OCI-LY7 (cell line): ENCODE measurements around the gene DLGAP1. TPM values are rescaled to one million over a fixed set of nuclear protein-coding genes. Genes with fewer than 3 reads are reported as not detected.
"Not testable (repeated sequence)": the region's sequence is repeated elsewhere in the genome, so short reads cannot be mapped to it uniquely, and the experiment has no call there.

Experiments used
- BruUV-seq: library from RNA; stranded (reverse); fragments of 400-500 nt; replicated peaks from 2 replicates; lab custom pipeline; 2021; lab: Mats Ljungman, UMichigan
- CTCF ChIA-PET: fragments of 300-600 bp; sonication (Branson Sonifier 250); formaldehyde crosslinking; loops from one replicate; lab custom pipeline; 2022; ENCODE audit warnings: antibody characterized with exemption; ENCODE audit not compliant: unreplicated experiment; lab: Charles Lee
- POLR2A ChIA-PET: fragments of 300-600 bp; sonication (Branson Sonifier 250); formaldehyde crosslinking; loops from one replicate; lab custom pipeline; 2022; ENCODE audit warnings: antibody characterized with exemption; lab: Charles Lee
- DNase-seq: peaks from one replicate; pipeline ENCODE4 v3.0.0-alpha.2; 2015; ENCODE audit warnings: low spot score
- H2AFZ ChIP-seq: fragments of 200-600 bp; sonication (generic), shearing (Covaris generic); 2 replicates; pipeline ENCODE4 v1.6.1; 2014; ENCODE audit warnings: mild to moderate bottlenecking, antibody characterized with exemption, low read length, moderate library complexity
- H3K27ac ChIP-seq: fragments of 200-600 bp; sonication (generic); 2 replicates; pipeline ENCODE4 v1.5.1; 2014; ENCODE audit warnings: mixed run types, low read depth, mild to moderate bottlenecking, moderate library complexity, low read length, inconsistent platforms; ENCODE audit not compliant: poor library complexity, severe bottlenecking
- H3K36me3 ChIP-seq: fragments of 200-600 bp; sonication (generic); 2 replicates; pipeline ENCODE4 v1.6.1; 2014; ENCODE audit warnings: mild to moderate bottlenecking, antibody characterized with exemption, low read length, moderate library complexity, mixed read lengths; ENCODE audit not compliant: insufficient read depth
- H3K4me1 ChIP-seq: fragments of 200-600 bp; sonication (generic); 2 replicates; pipeline ENCODE4 v1.5.1; 2014; ENCODE audit warnings: mild to moderate bottlenecking, low read length; ENCODE audit not compliant: insufficient read depth, poor library complexity, severe bottlenecking
- H3K4me2 ChIP-seq: fragments of 200-600 bp; sonication (generic); 2 replicates; pipeline ENCODE4 v1.6.1; 2014; ENCODE audit warnings: mild to moderate bottlenecking, low read length
- H3K4me3 ChIP-seq: fragments of 200-600 bp; sonication (generic); 2 replicates; pipeline ENCODE4 v1.5.1; 2014; ENCODE audit warnings: mild to moderate bottlenecking, low read depth, low read length; ENCODE audit not compliant: poor library complexity, severe bottlenecking
- H3K79me2 ChIP-seq: fragments of 200-600 bp; sonication (generic); 2 replicates; pipeline ENCODE4 v1.6.1; 2016; ENCODE audit warnings: low read depth, mild to moderate bottlenecking, low read length, moderate library complexity, mixed read lengths; ENCODE audit not compliant: insufficient read depth
- H3K9me2 ChIP-seq: fragments of 200-600 bp; sonication (generic); 2 replicates; pipeline ENCODE4 v1.6.1; 2016; ENCODE audit warnings: mild to moderate bottlenecking, low read length, mixed read lengths; ENCODE audit not compliant: insufficient read depth
- H3K9me3 ChIP-seq: fragments of 200-600 bp; sonication (generic); 2 replicates; pipeline ENCODE4 v1.6.1; 2014; ENCODE audit warnings: mild to moderate bottlenecking, mixed run types, low read length, mixed read lengths
- H4K20me1 ChIP-seq: fragments of 200-600 bp; sonication (generic); 2 replicates; pipeline ENCODE4 v1.6.1; 2014; ENCODE audit warnings: mild to moderate bottlenecking, antibody characterized with exemption, low read length, moderate library complexity, mixed read lengths; ENCODE audit not compliant: insufficient read depth
- CTCF ChIP-seq: fragments of 200-600 bp; sonication (generic); conservative IDR thresholded peaks from 2 replicates; pipeline ENCODE4 v1.5.1; 2014; ENCODE audit warnings: mild to moderate bottlenecking, antibody characterized with exemption, low read length, moderate library complexity, mixed read lengths
- EZH2phosphoT487 ChIP-seq: fragments of 200-600 bp; sonication (generic); IDR thresholded peaks from 2 replicates; pipeline ENCODE4 v1.6.1; 2018; ENCODE audit warnings: low read depth, borderline replicate concordance, mild to moderate bottlenecking, mixed run types, antibody characterized with exemption, low read length, moderate library complexity, mixed read lengths
- intact Hi-C: fragments of 100-400 bp; cut with micrococcal nuclease; formaldehyde crosslinking; loops from one replicate; pipeline ENCODE4 v1.10.0; 2022; ENCODE audit not compliant: unreplicated experiment
- total RNA-seq, 2 experiments: library from RNA; depleted of rRNA in 1 of 2; stranded (reverse); fragments of >200 nt in 1 of 2; shearing (Covaris generic) in 1 of 2; gene quantifications; 2 replicates each; pipeline ENCODE4 v1.2.3, GENCODE V29; 2014 to 2022

Gene DLGAP1
- total RNA-seq, 2 experiments from 2014 or later, result 0.22 TPM; not detected in 1

DNA sequence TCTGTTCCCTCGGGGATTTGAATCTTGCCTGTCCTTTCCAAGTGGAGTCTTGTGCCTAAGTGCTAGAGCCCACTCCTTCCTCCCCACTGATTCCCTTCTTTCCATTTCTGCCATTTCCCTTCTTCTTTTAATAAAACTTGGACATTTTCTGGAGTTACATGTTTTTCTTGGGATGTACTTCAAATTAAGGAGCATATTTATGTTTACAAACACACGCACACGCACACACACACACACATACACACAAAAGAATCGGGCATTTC is 850.9 kb downstream of the DLGAP1 start:
- Histone ChIP-seq H4K20me1 (no peaks in the 10 kb centered on the region), H3K27ac (peak overlapping the region; percentile 77), H3K4me2 (peak overlapping the region; percentile 73), H3K36me3 (no peaks in the 10 kb centered on the region), H3K79me2 (peaks cover 6% of the 10 kb centered on the region; the same call in 1 of the 2 replicates), H3K4me1 (peaks cover 49% of the 10 kb centered on the region), H3K9me3 (no peaks in the 10 kb centered on the region), H3K4me3 (peak overlapping the region; percentile 60), H3K9me2 (no peaks in the 10 kb centered on the region), H2AFZ (peak overlapping the region; percentile 70; the same call in 1 of the 2 replicates)
- ChIA-PET CTCF (interaction anchor here (1.0 to 1.3 kb wide), 2 partner anchors 63 to 104 kb away, joined by 3 to 5 read pairs; no protein-coding TSS in a partner anchor), POLR2A (interaction anchor here (0.6 to 2.4 kb wide), 7 partner anchors 7 to 339 kb away, joined by 3 to 25 read pairs (median 7); no protein-coding TSS in a partner anchor)
- no peak for TF ChIP-seq EZH2phosphoT487
- TF ChIP-seq CTCF, result no peak
- intact Hi-C loops, result no loop called here
- DNase-seq, result no peak
- TSS peak; percentile 76 for BruUV-seq

DNA sequence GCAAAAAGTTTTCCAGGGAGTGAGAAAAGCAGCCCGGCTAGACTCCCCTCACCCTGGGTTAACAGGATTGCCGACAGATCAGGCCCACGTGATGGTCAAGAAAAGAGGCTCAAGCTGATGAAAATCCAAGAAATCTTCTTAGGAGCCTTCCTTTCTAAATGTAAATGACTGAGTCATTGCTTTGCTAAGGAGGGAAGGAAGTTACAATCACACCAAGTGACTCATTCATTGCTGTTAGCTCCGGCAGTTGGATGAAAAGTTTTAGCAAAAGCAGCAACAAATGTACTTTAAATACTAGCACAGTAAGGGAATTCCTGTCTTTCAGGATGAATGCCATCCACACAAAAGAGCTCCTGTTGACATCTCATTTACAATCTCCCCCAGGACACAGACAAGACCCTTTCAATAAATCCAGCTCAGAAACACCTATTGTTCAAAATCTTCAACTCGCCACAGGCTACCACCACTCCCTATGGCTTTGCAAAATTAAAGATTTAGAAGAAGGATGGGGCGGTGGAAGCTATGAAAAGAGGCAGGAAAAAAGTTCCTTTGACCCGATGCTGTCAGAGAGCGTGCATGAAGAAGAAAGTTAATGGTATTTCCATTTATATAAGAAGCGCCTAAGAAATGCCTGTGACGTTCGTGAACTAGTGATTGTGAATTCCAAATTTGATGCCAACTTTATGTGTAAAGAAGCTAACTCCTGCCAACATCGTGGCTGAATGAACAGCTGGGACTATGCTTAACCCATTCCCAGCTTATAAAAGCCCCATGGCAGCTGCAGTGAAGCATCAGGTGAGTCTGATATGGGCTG is 851.5 kb downstream of the DLGAP1 start:
- Histone ChIP-seq H3K79me2 (peaks cover 6% of the 10 kb centered on the region; the same call in 1 of the 2 replicates), H3K36me3 (no peaks in the 10 kb centered on the region), H3K9me3 (no peaks in the 10 kb centered on the region), H3K4me2 (peak overlapping the region; percentile 73), H3K4me3 (peak overlapping the region; percentile 60), H3K27ac (peak overlapping the region; percentile 77), H4K20me1 (no peaks in the 10 kb centered on the region), H3K9me2 (no peaks in the 10 kb centered on the region), H3K4me1 (peaks cover 51% of the 10 kb centered on the region), H2AFZ (peak overlapping the region; percentile 70; the same call in 1 of the 2 replicates)
- intact Hi-C loops, result no loop called here
- ChIA-PET CTCF (interaction anchor here (0.6 to 1.3 kb wide), 6 partner anchors 14 to 194 kb away, joined by 3 to 5 read pairs (median 3); no protein-coding TSS in a partner anchor), POLR2A (interaction anchor here (0.6 to 2.4 kb wide), 16 partner anchors 8 to 423 kb away, joined by 3 to 25 read pairs (median 4); no protein-coding TSS in a partner anchor)
- TF ChIP-seq EZH2phosphoT487 (no peak), CTCF (no peak)
- TSS peak; percentile 24 for BruUV-seq
- DNase-seq, result peak; percentile 43

GRCh38 chr18:3601106-3601755 is 853.9 kb downstream of the DLGAP1 start:
- DNase-seq, H2AFZ ChIP-seq, H3K9me2 ChIP-seq, H3K9me3 ChIP-seq, H4K20me1 ChIP-seq, CTCF ChIA-PET, H3K4me3 ChIP-seq, H3K27ac ChIP-seq, intact Hi-C loops, BruUV-seq, H3K4me2 ChIP-seq: not testable (repeated sequence)
- Histone ChIP-seq H3K4me1 (peaks cover 66% of the 10 kb centered on the region), H3K36me3 (peaks cover 11% of the 10 kb centered on the region; the same call in 1 of the 2 replicates), H3K79me2 (peaks cover 23% of the 10 kb centered on the region)
- POLR2A ChIA-PET, result interaction anchor here (0.6 to 1.6 kb wide), 6 partner anchors 73 to 527 kb away, joined by 3 to 8 read pairs (median 6); no protein-coding TSS in a partner anchor
